Activated CD4-positive, alpha-beta memory T cell treated with anti-CD3 and anti-CD28 coated beads, Interleukin-2, amount 10 ng/mL, durations not matched to agents 7 days and 5 days (primary cell): ENCODE results near the gene DSCAM. TPM values are rescaled to one million over a fixed set of nuclear protein-coding genes. Genes with fewer than 3 reads are reported as not detected.
"Not testable (repeated sequence)": the region's sequence is repeated elsewhere in the genome, so short reads cannot be mapped to it uniquely, and the experiment has no call there.

Source experiments
- CTCF ChIA-PET: fragments of 350-600 bp; sonication (Branson Sonifier 250); formaldehyde crosslinking; loops from one replicate; lab custom pipeline; 2021; ENCODE audit warnings: antibody characterized with exemption, inconsistent platforms; lab: Charles Lee
- POLR2A ChIA-PET: fragments of 350-600 bp; sonication (Branson Sonifier 250); formaldehyde crosslinking; loops from one replicate; lab custom pipeline; 2021; ENCODE audit warnings: antibody characterized with exemption; lab: Charles Lee
- DNase-seq: peaks from one replicate; pipeline ENCODE4 v3.0.0-alpha.2; 2020
- H3K27ac Mint-ChIP-seq: one replicate; pipeline ENCODE4 v1.8.0; 2021; ENCODE audit warnings: mild to moderate bottlenecking, mixed read lengths
- H3K27me3 Mint-ChIP-seq: one replicate; pipeline ENCODE4 v1.8.0; 2021; ENCODE audit warnings: mixed read lengths
- H3K36me3 Mint-ChIP-seq: one replicate; pipeline ENCODE4 v1.8.0; 2021; ENCODE audit warnings: low read depth, mixed read lengths
- H3K4me1 Mint-ChIP-seq: one replicate; pipeline ENCODE4 v1.8.0; 2021; ENCODE audit warnings: mixed read lengths
- H3K4me3 Mint-ChIP-seq: one replicate; pipeline ENCODE4 v1.8.0; 2021; ENCODE audit warnings: mild to moderate bottlenecking, mixed read lengths
- H3K9me3 Mint-ChIP-seq: one replicate; pipeline ENCODE4 v1.8.0; 2021; ENCODE audit warnings: mixed read lengths
- total RNA-seq, 2 experiments: library from RNA; stranded (reverse); gene quantifications; one replicate each; pipeline ENCODE4 v1.2.3, GENCODE V29; 2021

The DSCAM gene
- total RNA-seq, 2 experiments from 2014 or later, result not detected

GRCh38 chr21:40345711-40346321, 501.1 kb downstream of the DSCAM start:
- H3K27ac Mint-ChIP-seq, result no peak overlapping the region
- no peaks in the 10 kb centered on the region for H3K27me3 Mint-ChIP-seq
- CTCF ChIA-PET, result no interaction called here
- H3K4me3 Mint-ChIP-seq, result no peak overlapping the region
- H3K36me3 Mint-ChIP-seq, result no peaks in the 10 kb centered on the region
- POLR2A ChIA-PET, result no interaction called here
- peaks cover 17% of the 10 kb centered on the region for H3K9me3 Mint-ChIP-seq
- DNase-seq, result no peak
- H3K4me1 Mint-ChIP-seq, result no peaks in the 10 kb centered on the region

- POLR2A ChIA-PET, result no interaction called here
- Mint-ChIP-seq H3K27ac (no peak overlapping the region), H3K27me3 (no peaks in the 10 kb centered on the region), H3K36me3 (no peaks in the 10 kb centered on the region), H3K9me3 (peaks cover 11% of the 10 kb centered on the region), H3K4me3 (no peak overlapping the region), H3K4me1 (no peaks in the 10 kb centered on the region)
- DNase-seq, result no peak
- CTCF ChIA-PET, result no interaction called here
These were observed 506.6 kb downstream of the DSCAM start for GRCh38 chr21:40340357-40340756.

- POLR2A ChIA-PET, result no interaction called here
These were observed 507.9 kb downstream of the DSCAM start for GRCh38 chr21:40339050-40339449.

GRCh38 chr21:40337981-40338380, 509.0 kb downstream of the DSCAM start:
- POLR2A ChIA-PET, result no interaction called here
- CTCF ChIA-PET, result no interaction called here
- Mint-ChIP-seq H3K27ac (no peak overlapping the region), H3K27me3 (no peaks in the 10 kb centered on the region), H3K9me3 (peaks cover 17% of the 10 kb centered on the region), H3K4me1 (no peaks in the 10 kb centered on the region), H3K36me3 (no peaks in the 10 kb centered on the region), H3K4me3 (no peak overlapping the region)
- DNase-seq, result no peak

More at GRCh38 chr21:40339050-40339449, 507.9 kb downstream of the DSCAM start:
- no peak for DNase-seq
- Mint-ChIP-seq H3K4me3 (no peak overlapping the region), H3K27ac (no peak overlapping the region), H3K27me3 (no peaks in the 10 kb centered on the region), H3K9me3 (peaks cover 13% of the 10 kb centered on the region), H3K4me1 (no peaks in the 10 kb centered on the region), H3K36me3 (no peaks in the 10 kb centered on the region)
- CTCF ChIA-PET, result no interaction called here

- peaks cover 17% of the 10 kb centered on the region for H3K9me3 Mint-ChIP-seq
- H3K27me3 Mint-ChIP-seq, result no peaks in the 10 kb centered on the region
- DNase-seq, result no peak
- no peak overlapping the region for H3K27ac Mint-ChIP-seq
- CTCF ChIA-PET, result no interaction called here
- H3K4me1 Mint-ChIP-seq, result no peaks in the 10 kb centered on the region
- POLR2A ChIA-PET, result no interaction called here
- no peak overlapping the region for H3K4me3 Mint-ChIP-seq
- H3K36me3 Mint-ChIP-seq, result no peaks in the 10 kb centered on the region
These were observed 511.3 kb downstream of the DSCAM start for GRCh38 chr21:40335704-40336103.

- Mint-ChIP-seq H3K27me3 (no peaks in the 10 kb centered on the region), H3K36me3 (no peaks in the 10 kb centered on the region), H3K4me3 (no peak overlapping the region), H3K4me1 (no peaks in the 10 kb centered on the region), H3K27ac (no peak overlapping the region), H3K9me3 (peaks cover 15% of the 10 kb centered on the region)
- CTCF ChIA-PET, result no interaction called here
- POLR2A ChIA-PET, result no interaction called here
- DNase-seq, result no peak
These were observed 512.8 kb downstream of the DSCAM start for GRCh38 chr21:40334159-40334558.

- Mint-ChIP-seq H3K9me3 (peaks cover 13% of the 10 kb centered on the region), H3K36me3 (no peaks in the 10 kb centered on the region), H3K4me1 (no peaks in the 10 kb centered on the region), H3K27ac (no peak overlapping the region), H3K27me3 (no peaks in the 10 kb centered on the region), H3K4me3 (no peak overlapping the region)
- DNase-seq, result no peak
- ChIA-PET CTCF (no interaction called here), POLR2A (no interaction called here)
These were observed 513.2 kb downstream of the DSCAM start for GRCh38 chr21:40333731-40334130.

GRCh38 chr21:40331804-40332203, 515.2 kb downstream of the DSCAM start:
- no peak for DNase-seq
- H3K27ac Mint-ChIP-seq, result no peak overlapping the region
- no peak overlapping the region for H3K4me3 Mint-ChIP-seq
- H3K36me3 Mint-ChIP-seq, result no peaks in the 10 kb centered on the region
- no peaks in the 10 kb centered on the region for H3K27me3 Mint-ChIP-seq
- H3K9me3 Mint-ChIP-seq, result peaks cover 13% of the 10 kb centered on the region
- no peaks in the 10 kb centered on the region for H3K4me1 Mint-ChIP-seq
- ChIA-PET CTCF (no interaction called here), POLR2A (no interaction called here)

- POLR2A ChIA-PET, result no interaction called here
- Mint-ChIP-seq H3K27ac (no peak overlapping the region), H3K36me3 (no peaks in the 10 kb centered on the region), H3K27me3 (no peaks in the 10 kb centered on the region), H3K4me1 (no peaks in the 10 kb centered on the region), H3K9me3 (peaks cover 15% of the 10 kb centered on the region), H3K4me3 (no peak overlapping the region)
- CTCF ChIA-PET, result no interaction called here
- DNase-seq, result no peak
These were observed 515.8 kb downstream of the DSCAM start for GRCh38 chr21:40331172-40331571.

- no peak for DNase-seq
- CTCF ChIA-PET, result no interaction called here
- no peaks in the 10 kb centered on the region for H3K4me1 Mint-ChIP-seq
- POLR2A ChIA-PET, result no interaction called here
- peaks cover 18% of the 10 kb centered on the region for H3K9me3 Mint-ChIP-seq
- H3K27ac Mint-ChIP-seq, result no peak overlapping the region
- H3K36me3 Mint-ChIP-seq, result no peaks in the 10 kb centered on the region
- H3K27me3 Mint-ChIP-seq, result no peaks in the 10 kb centered on the region
- H3K4me3 Mint-ChIP-seq, result no peak overlapping the region
These were observed 522.6 kb downstream of the DSCAM start for GRCh38 chr21:40324389-40324788.

- H3K4me3 Mint-ChIP-seq, H3K36me3 Mint-ChIP-seq, DNase-seq, H3K4me1 Mint-ChIP-seq, H3K27ac Mint-ChIP-seq, POLR2A ChIA-PET, H3K27me3 Mint-ChIP-seq: not testable (repeated sequence)
- H3K9me3 Mint-ChIP-seq, result peaks cover 23% of the 10 kb centered on the region
- CTCF ChIA-PET, result interaction anchor here (0.6 kb wide), 1 partner anchor 454 kb away, joined by 3 read pairs; no protein-coding TSS in a partner anchor
These were observed 526.2 kb downstream of the DSCAM start for GRCh38 chr21:40320718-40321117.

GRCh38 chr21:40318371-40318770, 528.6 kb downstream of the DSCAM start:
- no peaks in the 10 kb centered on the region for H3K36me3 Mint-ChIP-seq
- ChIA-PET POLR2A (no interaction called here), CTCF (no interaction called here)

GRCh38 chr21:40316104-40316503, 530.9 kb downstream of the DSCAM start:
- H3K9me3 Mint-ChIP-seq, result peaks cover 16% of the 10 kb centered on the region
- H3K27ac Mint-ChIP-seq, result no peak overlapping the region
- H3K4me1 Mint-ChIP-seq, result no peaks in the 10 kb centered on the region
- no peak for DNase-seq
- no peaks in the 10 kb centered on the region for H3K27me3 Mint-ChIP-seq
- no peak overlapping the region for H3K4me3 Mint-ChIP-seq
- ChIA-PET CTCF (no interaction called here), POLR2A (no interaction called here)
- no peaks in the 10 kb centered on the region for H3K36me3 Mint-ChIP-seq

More at GRCh38 chr21:40318371-40318770, 528.6 kb downstream of the DSCAM start:
- peaks cover 25% of the 10 kb centered on the region for H3K9me3 Mint-ChIP-seq
- H3K27me3 Mint-ChIP-seq, result no peaks in the 10 kb centered on the region
- no peaks in the 10 kb centered on the region for H3K4me1 Mint-ChIP-seq
- no peak for DNase-seq
- H3K4me3 Mint-ChIP-seq, result no peak overlapping the region
- H3K27ac Mint-ChIP-seq, result no peak overlapping the region

GRCh38 chr21:40315626-40316025, 531.3 kb downstream of the DSCAM start:
- H3K36me3 Mint-ChIP-seq, result no peaks in the 10 kb centered on the region
- H3K4me3 Mint-ChIP-seq, result no peak overlapping the region
- H3K9me3 Mint-ChIP-seq, result peaks cover 15% of the 10 kb centered on the region
- no peaks in the 10 kb centered on the region for H3K4me1 Mint-ChIP-seq
- no peaks in the 10 kb centered on the region for H3K27me3 Mint-ChIP-seq
- no peak for DNase-seq
- H3K27ac Mint-ChIP-seq, result no peak overlapping the region
- CTCF ChIA-PET, result no interaction called here
- POLR2A ChIA-PET, result no interaction called here
